ENCODE results near the gene PLEKHH2. TPM values are rescaled to one million over a fixed set of nuclear protein-coding genes. Genes with fewer than 3 reads are reported as not detected.
A peak's percentile ranks its signal among the peaks of the same experiment; 100 is the strongest.

The PLEKHH2 gene
- total RNA-seq, 1 experiment from 2014 or later: 21.2 TPM

GRCh38 chr2:43752302-43752701, 115.2 kb downstream of the PLEKHH2 start:
- DNase-seq: no peak
- no TSS peak for BruUV-seq (replicated peaks)
- H3K4me1 Mint-ChIP-seq (ENCODE audit: low read depth, unreplicated experiment): no peaks in the 10 kb centered on the region
- no peaks in the 10 kb centered on the region for H3K36me3 Mint-ChIP-seq (ENCODE audit: insufficient read depth, unreplicated experiment)
- CTCF ChIA-PET: no interaction called here
- no peaks in the 10 kb centered on the region for H3K27me3 Mint-ChIP-seq (ENCODE audit: unreplicated experiment)
- H3K4me3 Mint-ChIP-seq (ENCODE audit: low read depth, unreplicated experiment): no peak overlapping the region
- intact Hi-C loops (cut with micrococcal nuclease; ENCODE audit: unreplicated experiment): loop anchor here (10.0 kb wide), 1 partner anchor 138 kb away; no protein-coding TSS in a partner anchor
- TF ChIP-seq, protein P1, sequence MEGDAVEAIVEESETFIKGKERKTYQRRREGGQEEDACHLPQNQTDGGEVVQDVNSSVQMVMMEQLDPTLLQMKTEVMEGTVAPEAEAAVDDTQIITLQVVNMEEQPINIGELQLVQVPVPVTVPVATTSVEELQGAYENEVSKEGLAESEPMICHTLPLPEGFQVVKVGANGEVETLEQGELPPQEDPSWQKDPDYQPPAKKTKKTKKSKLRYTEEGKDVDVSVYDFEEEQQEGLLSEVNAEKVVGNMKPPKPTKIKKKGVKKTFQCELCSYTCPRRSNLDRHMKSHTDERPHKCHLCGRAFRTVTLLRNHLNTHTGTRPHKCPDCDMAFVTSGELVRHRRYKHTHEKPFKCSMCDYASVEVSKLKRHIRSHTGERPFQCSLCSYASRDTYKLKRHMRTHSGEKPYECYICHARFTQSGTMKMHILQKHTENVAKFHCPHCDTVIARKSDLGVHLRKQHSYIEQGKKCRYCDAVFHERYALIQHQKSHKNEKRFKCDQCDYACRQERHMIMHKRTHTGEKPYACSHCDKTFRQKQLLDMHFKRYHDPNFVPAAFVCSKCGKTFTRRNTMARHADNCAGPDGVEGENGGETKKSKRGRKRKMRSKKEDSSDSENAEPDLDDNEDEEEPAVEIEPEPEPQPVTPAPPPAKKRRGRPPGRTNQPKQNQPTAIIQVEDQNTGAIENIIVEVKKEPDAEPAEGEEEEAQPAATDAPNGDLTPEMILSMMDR (IDR thresholded peaks at IDR 0.05; ENCODE audit: unreplicated experiment): no peak
- no peak overlapping the region for H3K27ac Mint-ChIP-seq (ENCODE audit: unreplicated experiment)
- no peaks in the 10 kb centered on the region for H3K9me3 Mint-ChIP-seq (ENCODE audit: low read depth, unreplicated experiment)

- Mint-ChIP-seq H3K27ac (ENCODE audit: unreplicated experiment) (no peak overlapping the region), H3K9me3 (ENCODE audit: low read depth, unreplicated experiment) (no peaks in the 10 kb centered on the region), H3K4me1 (ENCODE audit: low read depth, unreplicated experiment) (peaks cover 8% of the 10 kb centered on the region), H3K4me3 (ENCODE audit: low read depth, unreplicated experiment) (no peak overlapping the region), H3K27me3 (ENCODE audit: unreplicated experiment) (no peaks in the 10 kb centered on the region), H3K36me3 (ENCODE audit: insufficient read depth, unreplicated experiment) (no peaks in the 10 kb centered on the region)
- TF ChIP-seq, protein P1 (IDR thresholded peaks at IDR 0.05; ENCODE audit: unreplicated experiment): no peak
- DNase-seq: no peak
- BruUV-seq (replicated peaks): no TSS peak
- CTCF ChIA-PET: no interaction called here
- intact Hi-C loops (cut with micrococcal nuclease; ENCODE audit: unreplicated experiment): loop anchor here (10.0 kb wide), 1 partner anchor 139 kb away; no protein-coding TSS in a partner anchor
Measured at GRCh38 chr2:43754180-43754579, 117.1 kb downstream of the PLEKHH2 start.

DNA sequence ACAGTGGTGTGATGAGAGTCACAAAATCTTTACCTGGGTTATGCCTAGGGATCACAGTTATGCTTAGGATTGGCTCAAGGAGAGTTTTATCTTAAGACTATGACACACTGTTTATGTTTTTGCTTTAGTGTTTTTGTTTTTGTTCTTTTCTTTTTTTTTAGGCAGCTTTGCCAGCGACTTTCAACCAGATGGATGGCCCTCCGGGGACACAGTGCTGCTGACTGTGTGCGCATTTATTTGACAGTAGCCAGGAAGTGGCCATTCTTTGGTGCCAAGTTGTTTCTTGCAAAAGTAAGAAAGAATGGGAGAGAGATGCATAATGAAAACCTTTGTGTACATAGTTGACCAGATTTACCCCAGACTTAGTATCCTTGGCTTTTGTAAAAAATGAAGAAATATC, 121.7 kb downstream of the PLEKHH2 start:
- Mint-ChIP-seq H3K36me3 (ENCODE audit: insufficient read depth, unreplicated experiment) (no peaks in the 10 kb centered on the region), H3K4me1 (ENCODE audit: low read depth, unreplicated experiment) (peaks cover 23% of the 10 kb centered on the region), H3K27ac (ENCODE audit: unreplicated experiment) (peak overlapping the region; percentile 61), H3K27me3 (ENCODE audit: unreplicated experiment) (no peaks in the 10 kb centered on the region), H3K9me3 (ENCODE audit: low read depth, unreplicated experiment) (no peaks in the 10 kb centered on the region), H3K4me3 (ENCODE audit: low read depth, unreplicated experiment) (no peak overlapping the region)
- TF ChIP-seq, protein P1 (IDR thresholded peaks at IDR 0.05; ENCODE audit: unreplicated experiment): no peak
- intact Hi-C loops (cut with micrococcal nuclease; ENCODE audit: unreplicated experiment): loop anchor here (10.0 kb wide), 1 partner anchor 144 kb away; no protein-coding TSS in a partner anchor
- no peak for DNase-seq
- BruUV-seq (replicated peaks): no TSS peak
- CTCF ChIA-PET: interaction anchor here (0.7 kb wide), 1 partner anchor 530 kb away, joined by 3 read pairs; no protein-coding TSS in a partner anchor

- Mint-ChIP-seq H3K27me3 (ENCODE audit: unreplicated experiment) (no peaks in the 10 kb centered on the region), H3K4me1 (ENCODE audit: low read depth, unreplicated experiment) (peaks cover 23% of the 10 kb centered on the region), H3K9me3 (ENCODE audit: low read depth, unreplicated experiment) (no peaks in the 10 kb centered on the region), H3K4me3 (ENCODE audit: low read depth, unreplicated experiment) (no peak overlapping the region), H3K27ac (ENCODE audit: unreplicated experiment) (peak overlapping the region; percentile 61), H3K36me3 (ENCODE audit: insufficient read depth, unreplicated experiment) (no peaks in the 10 kb centered on the region)
- intact Hi-C loops (cut with micrococcal nuclease; ENCODE audit: unreplicated experiment): loop anchor here (10.0 kb wide), 1 partner anchor 144 kb away; no protein-coding TSS in a partner anchor
- TF ChIP-seq, protein P1 (IDR thresholded peaks at IDR 0.05; ENCODE audit: unreplicated experiment): no peak
- peak; percentile 13 for DNase-seq
- BruUV-seq (replicated peaks): no TSS peak
- CTCF ChIA-PET: no interaction called here
Measured at GRCh38 chr2:43759195-43759594, 122.1 kb downstream of the PLEKHH2 start.
